Skeletal muscle satellite cell (primary cell): ENCODE measurements around the gene ADAP2.
"Not testable (repeated sequence)": the region's sequence is repeated elsewhere in the genome, so short reads cannot be mapped to it uniquely, and the experiment has no call there.

Source experiments
- H3K27me3 ChIP-seq: 2 replicates; pipeline ENCODE4 v1.7.0; 2013; ENCODE audit warnings: low read length; ENCODE audit not compliant: control insufficient read depth, insufficient read depth
- H3K36me3 ChIP-seq: 2 replicates; pipeline ENCODE4 v1.7.0; 2013; ENCODE audit warnings: mild to moderate bottlenecking, control low read depth, low read length; ENCODE audit not compliant: insufficient read depth
- H3K4me1 ChIP-seq: 2 replicates; pipeline ENCODE4 v1.7.0; 2013; ENCODE audit warnings: low read length; ENCODE audit not compliant: control insufficient read depth, insufficient read depth
- H3K4me2 ChIP-seq: 2 replicates; pipeline ENCODE4 v1.7.0; 2013; ENCODE audit warnings: mild to moderate bottlenecking, low read length
- H3K4me3 ChIP-seq: 2 replicates; pipeline ENCODE4 v1.7.0; 2013; ENCODE audit warnings: low read length
- H3K9ac ChIP-seq: 2 replicates; pipeline ENCODE4 v1.7.0; 2013; ENCODE audit warnings: mild to moderate bottlenecking, low read depth, low read length, moderate library complexity
- H3K9me3 ChIP-seq: replicated peaks from 2 replicates; pipeline ENCODE4 v1.7.0; 2013; ENCODE audit warnings: mild to moderate bottlenecking, control low read depth, low read length

Gene ADAP2

DNA sequence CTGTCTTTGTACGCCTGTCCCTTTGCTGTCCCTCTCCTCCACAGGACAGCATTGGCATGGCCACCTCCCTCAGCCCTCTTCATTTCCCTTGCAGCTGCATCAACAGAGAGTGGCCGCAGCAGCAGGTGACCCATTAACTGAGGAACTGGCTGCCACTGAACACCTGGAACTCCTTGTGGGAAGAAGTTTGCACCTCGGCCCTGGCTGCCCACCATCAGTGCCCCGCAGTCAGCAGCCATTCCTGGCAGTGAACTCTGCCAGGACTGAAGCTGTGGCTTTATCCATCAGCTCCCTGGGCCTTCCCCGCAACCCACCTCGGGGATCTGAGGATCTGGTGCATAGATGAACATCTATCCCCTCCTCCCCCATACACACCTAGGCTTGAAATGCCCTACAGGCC, 36.0 kb downstream of the ADAP2 start:
- Histone ChIP-seq H3K4me1 (peaks cover 7% of the 10 kb centered on the region), H3K4me3 (no peak overlapping the region), H3K36me3 (no peaks in the 10 kb centered on the region)

GRCh38 chr17:30958187-30958586, 36.4 kb downstream of the ADAP2 start:
- Histone ChIP-seq H3K9me3 (no peaks in the 10 kb centered on the region), H3K4me3 (no peak overlapping the region), H3K9ac (no peak overlapping the region), H3K4me1 (peaks cover 7% of the 10 kb centered on the region), H3K4me2 (no peak overlapping the region), H3K36me3 (no peaks in the 10 kb centered on the region), H3K27me3 (peaks cover 6% of the 10 kb centered on the region)

More for the DNA sequence above, 36.0 kb downstream of the ADAP2 start:
- Histone ChIP-seq H3K9ac (no peak overlapping the region), H3K9me3 (no peaks in the 10 kb centered on the region), H3K4me2 (no peak overlapping the region), H3K27me3 (peaks cover 6% of the 10 kb centered on the region)

GRCh38 chr17:30961209-30962188, 39.8 kb downstream of the ADAP2 start:
- Histone ChIP-seq H3K27me3 (peaks cover 6% of the 10 kb centered on the region), H3K4me1 (peaks cover 7% of the 10 kb centered on the region), H3K36me3 (no peaks in the 10 kb centered on the region), H3K9ac (no peak overlapping the region), H3K4me3 (no peak overlapping the region), H3K4me2 (no peak overlapping the region), H3K9me3 (no peaks in the 10 kb centered on the region)

- H3K36me3 ChIP-seq, H3K9me3 ChIP-seq, H3K9ac ChIP-seq, H3K4me2 ChIP-seq, H3K27me3 ChIP-seq, H3K4me1 ChIP-seq, H3K4me3 ChIP-seq: not testable (repeated sequence)
Observed at GRCh38 chr17:30964312-30964711, 42.6 kb downstream of the ADAP2 start.

GRCh38 chr17:30964876-30965275, 43.1 kb downstream of the ADAP2 start:
- no peaks in the 10 kb centered on the region for H3K9me3 ChIP-seq

GRCh38 chr17:30965686-30966085, 43.9 kb downstream of the ADAP2 start:
- H3K36me3 ChIP-seq = no peaks in the 10 kb centered on the region
- no peak overlapping the region for H3K4me2 ChIP-seq
- no peak overlapping the region for H3K9ac ChIP-seq
- no peak overlapping the region for H3K4me3 ChIP-seq
- no peaks in the 10 kb centered on the region for H3K27me3 ChIP-seq
- no peaks in the 10 kb centered on the region for H3K9me3 ChIP-seq
- H3K4me1 ChIP-seq = peaks cover 13% of the 10 kb centered on the region

More at GRCh38 chr17:30964876-30965275, 43.1 kb downstream of the ADAP2 start:
- H3K9ac ChIP-seq = no peak overlapping the region
- H3K4me2 ChIP-seq = no peak overlapping the region
- peaks cover 7% of the 10 kb centered on the region for H3K4me1 ChIP-seq
- no peaks in the 10 kb centered on the region for H3K27me3 ChIP-seq
- H3K4me3 ChIP-seq = no peak overlapping the region
- no peaks in the 10 kb centered on the region for H3K36me3 ChIP-seq

GRCh38 chr17:30967911-30968310, 46.2 kb downstream of the ADAP2 start:
- peaks cover 13% of the 10 kb centered on the region for H3K4me1 ChIP-seq
- H3K9me3 ChIP-seq, H3K4me2 ChIP-seq, H3K27me3 ChIP-seq, H3K4me3 ChIP-seq, H3K36me3 ChIP-seq, H3K9ac ChIP-seq: not testable (repeated sequence)

- H3K4me1 ChIP-seq = peaks cover 13% of the 10 kb centered on the region
- no peaks in the 10 kb centered on the region for H3K9me3 ChIP-seq
- peak overlapping the region; percentile 81 for H3K4me3 ChIP-seq
Observed at GRCh38 chr17:30969989-30970830, 48.5 kb downstream of the ADAP2 start.

DNA sequence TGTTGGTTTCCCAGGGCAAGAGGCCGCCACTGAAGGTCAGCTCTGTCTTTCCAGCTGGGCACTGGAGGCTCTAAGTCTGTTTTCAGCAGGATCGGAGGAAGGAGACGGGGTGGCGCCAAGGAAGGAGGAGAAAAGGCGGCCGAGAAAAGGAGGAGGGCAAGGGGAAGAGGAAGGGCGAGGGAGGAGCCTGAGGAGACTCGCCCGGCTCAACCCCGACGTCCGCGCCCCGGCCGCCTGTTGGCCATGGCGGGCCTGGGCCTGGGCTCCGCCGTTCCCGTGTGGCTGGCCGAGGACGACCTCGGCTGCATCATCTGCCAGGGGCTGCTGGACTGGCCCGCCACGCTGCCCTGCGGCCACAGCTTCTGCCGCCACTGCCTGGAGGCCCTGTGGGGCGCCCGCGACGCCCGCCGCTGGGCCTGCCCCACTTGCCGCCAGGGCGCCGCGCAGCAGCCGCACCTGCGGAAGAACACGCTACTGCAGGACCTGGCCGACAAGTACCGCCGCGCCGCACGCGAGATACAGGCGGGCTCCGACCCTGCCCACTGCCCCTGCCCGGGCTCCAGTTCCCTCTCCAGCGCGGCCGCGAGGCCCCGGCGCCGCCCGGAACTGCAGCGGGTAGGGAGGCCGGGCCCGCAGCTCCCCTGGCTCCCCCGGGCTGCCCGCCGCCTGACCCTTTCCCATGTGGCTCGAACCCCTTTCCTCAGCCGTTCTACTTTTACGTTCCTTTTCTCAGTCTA, 49.3 kb downstream of the ADAP2 start, which contains the start of gene RNF135:
Gene RNF135 (plus strand): TSS at position 209 of the 737 bp plus-strand sequence. CDS start 35 bp downstream, at position 244.
- Histone ChIP-seq H3K9me3 (no peaks in the 10 kb centered on the region), H3K36me3 (peaks cover 3% of the 10 kb centered on the region), H3K9ac (peak within 1 kb of the TSS; percentile 88), H3K27me3 (no peaks in the 10 kb centered on the region), H3K4me3 (peak within 1 kb of the TSS; percentile 81), H3K4me1 (peaks cover 13% of the 10 kb centered on the region), H3K4me2 (peak within 1 kb of the TSS; percentile 96)

More at GRCh38 chr17:30969989-30970830, 48.5 kb downstream of the ADAP2 start:
- H3K9ac ChIP-seq = peak overlapping the region; percentile 88
- H3K4me2 ChIP-seq = peak overlapping the region; percentile 96
- no peaks in the 10 kb centered on the region for H3K27me3 ChIP-seq
- H3K36me3 ChIP-seq = peaks cover 3% of the 10 kb centered on the region

DNA sequence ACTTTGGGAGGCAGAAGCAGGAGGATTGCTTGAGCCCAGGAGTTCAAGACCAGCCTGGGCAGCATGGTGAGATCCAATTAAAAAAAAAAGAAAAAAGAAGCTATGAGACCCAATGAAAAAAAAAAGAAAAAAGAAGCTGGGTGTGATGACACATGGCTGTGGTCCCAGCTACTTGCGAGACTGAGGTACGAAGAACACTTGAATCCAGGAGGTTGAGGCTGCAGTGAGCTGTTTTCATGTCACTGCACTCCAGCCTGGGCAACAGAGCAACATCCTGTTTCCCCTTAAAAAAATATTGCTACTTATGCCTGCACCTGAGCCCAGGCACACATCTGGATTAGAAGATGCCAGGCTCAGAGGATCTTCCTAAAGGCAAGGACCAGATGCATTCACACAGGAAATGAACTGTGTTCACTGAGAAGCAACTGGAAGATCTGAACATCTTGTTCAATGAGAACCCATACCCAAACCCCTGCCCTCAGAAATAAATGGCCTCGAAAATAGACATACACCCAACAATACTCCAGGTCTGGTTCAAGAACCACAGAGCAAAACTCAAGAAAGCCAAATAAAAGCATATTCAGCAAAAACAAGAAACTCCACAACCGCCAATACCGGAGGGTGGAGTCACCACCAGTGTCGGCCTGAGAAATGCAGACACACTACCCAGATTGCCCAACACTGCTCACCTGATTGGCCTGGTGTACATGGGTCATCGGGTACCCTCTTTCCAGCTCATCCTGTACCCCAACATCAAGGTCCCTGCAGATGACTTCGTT, 53.5 kb downstream of the ADAP2 start:
- no peaks in the 10 kb centered on the region for H3K9me3 ChIP-seq
- no peaks in the 10 kb centered on the region for H3K27me3 ChIP-seq
- H3K4me3 ChIP-seq = no peak overlapping the region
- peaks cover 10% of the 10 kb centered on the region for H3K4me1 ChIP-seq
- H3K4me2 ChIP-seq = no peak overlapping the region
- no peak overlapping the region for H3K9ac ChIP-seq
- H3K36me3 ChIP-seq = peaks cover 3% of the 10 kb centered on the region
